HepG2 (cell line): ENCODE measurements around the gene QRFP. TPM values are rescaled to one million over a fixed set of nuclear protein-coding genes. Genes with fewer than 3 reads are reported as not detected.

Source experiments
- ATAC-seq: fragments of 200-7000 bp; cut with Tn5 transposase; 3 replicates; pipeline ENCODE4 v1.9.1; 2020; ENCODE audit warnings: mild to moderate bottlenecking, moderate library complexity
- BruUV-seq: library from RNA; stranded (reverse); fragments of 400-500 nt; replicated peaks from 2 replicates; lab custom pipeline; 2021; lab: Mats Ljungman, UMichigan
- CTCF ChIA-PET: fragments of 300-600 bp; formaldehyde crosslinking; extraction: SDS; loops from one replicate; lab custom pipeline; 2021; ENCODE audit warnings: low total read pairs, inconsistent platforms, low intra/inter-chr PET ratio; lab: Yijun Ruan, JAX
- POLR2A ChIA-PET: fragments of 350-600 bp; sonication (Branson Sonifier 250); formaldehyde crosslinking; loops from one replicate; lab custom pipeline; 2020; ENCODE audit warnings: antibody characterized with exemption, inconsistent platforms; lab: Yijun Ruan, JAX
- DNase-seq: peaks from one replicate; pipeline ENCODE4 v3.0.0-alpha.2; 2015; ENCODE audit warnings: low spot score
- FAIRE-seq: peaks from 3 replicates; lab custom pipeline; 2011; peaks lifted over from hg19 to GRCh38; lab: Jason Lieb, UNC
- H2AFZ ChIP-seq: one replicate; pipeline ENCODE4 v1.6.1; 2011; ENCODE audit warnings: low read length, inconsistent platforms
- H3K27ac ChIP-seq: fragments of 300-600 bp; 3 replicates; pipeline ENCODE4 v1.8.0; 2011; ENCODE audit warnings: mixed run types, mild to moderate bottlenecking, mixed read lengths, low read length, inconsistent platforms; ENCODE audit not compliant: insufficient read depth; ENCODE audit errors: extremely low read length
- H3K27me3 ChIP-seq, 2 experiments: fragments of 200-600 bp in 1 of 2; 2 replicates in 1 of 2; 3 replicates in 1 of 2; pipeline versions ENCODE4 v1.6.0 to v1.8.0; 2011; ENCODE audit warnings: low read length in 2 of 2, mild to moderate bottlenecking in 2 of 2, moderate library complexity in 2 of 2, inconsistent platforms in 1 of 2; ENCODE audit not compliant: insufficient read depth in 2 of 2, control insufficient read depth in 1 of 2
- H3K36me3 ChIP-seq, 2 experiments: fragments of 200-600 bp in 1 of 2; replicated peaks in 1 of 2; 2 replicates in 1 of 2; 3 replicates in 1 of 2; pipeline versions ENCODE4 v1.5.1 to v1.8.0; 2011; ENCODE audit warnings: low read length in 2 of 2, inconsistent platforms in 1 of 2; ENCODE audit not compliant: insufficient read depth in 2 of 2, control insufficient read depth in 1 of 2
- H3K4me1 ChIP-seq: 2 replicates; pipeline ENCODE4 v1.5.1; 2012; ENCODE audit warnings: low read length, inconsistent platforms; ENCODE audit not compliant: insufficient read depth
- H3K4me2 ChIP-seq: 2 replicates; pipeline ENCODE4 v1.6.0; 2011; ENCODE audit warnings: low read depth, low read length, inconsistent platforms
- H3K4me3 ChIP-seq, 3 experiments: fragments of 200-600 bp in 1 of 3; sonication (generic), shearing (Covaris generic) in 1 of 3; replicated peaks in 1 of 3; 2 replicates each; pipeline ENCODE4 v1.5.1; 2011 to 2016; ENCODE audit warnings: low read length in 3 of 3, inconsistent platforms in 2 of 3, low read depth in 2 of 3, mild to moderate bottlenecking in 2 of 3, control low read depth in 1 of 3, mixed read lengths in 1 of 3; ENCODE audit not compliant: insufficient read depth in 1 of 3
- H3K79me2 ChIP-seq: one replicate; pipeline ENCODE4 v1.6.1; 2011; ENCODE audit warnings: low read length, inconsistent platforms; ENCODE audit not compliant: insufficient read depth
- H3K9ac ChIP-seq: 2 replicates; pipeline ENCODE4 v1.6.0; 2011; ENCODE audit warnings: mild to moderate bottlenecking, low read depth, low read length, inconsistent platforms; ENCODE audit not compliant: insufficient read depth
- H3K9me3 ChIP-seq: 2 replicates; pipeline ENCODE4 v1.5.1; 2012; ENCODE audit warnings: mild to moderate bottlenecking, low read length
- H4K20me1 ChIP-seq: 2 replicates; pipeline ENCODE4 v1.6.0; 2011; ENCODE audit warnings: inconsistent platforms, mild to moderate bottlenecking, low read length, moderate library complexity; ENCODE audit not compliant: insufficient read depth
- AKNA ChIP-seq: sonication (generic); formaldehyde crosslinking; IDR thresholded peaks from 2 replicates; pipeline ENCODE4 v1.4.0; 2020; ENCODE audit warnings: missing genetic modification reagents, borderline replicate concordance
- ELK4 ChIP-seq: sonication (generic); formaldehyde crosslinking; IDR thresholded peaks from 2 replicates; pipeline ENCODE4 v1.9.0; 2021; ENCODE audit warnings: missing genetic modification reagents, borderline replicate concordance
- GPBP1L1 ChIP-seq: sonication (generic); formaldehyde crosslinking; IDR thresholded peaks from 2 replicates; pipeline ENCODE4 v1.5.0; 2020; ENCODE audit warnings: mild to moderate bottlenecking, missing genetic modification reagents
- HNRNPH1 ChIP-seq: fragments of 200-400 bp; formaldehyde crosslinking; optimal IDR thresholded peaks from 2 replicates; pipeline ENCODE3; 2017; ENCODE audit warnings: mild to moderate bottlenecking, low read depth, low read length
- IRX3 ChIP-seq: sonication (generic); formaldehyde crosslinking; IDR thresholded peaks from 2 replicates; pipeline ENCODE4 v1.8.1; 2023; ENCODE audit warnings: mild to moderate bottlenecking, low read depth, missing genetic modification reagents, borderline replicate concordance
- ISL2 ChIP-seq: sonication (generic); formaldehyde crosslinking; IDR thresholded peaks from 2 replicates; pipeline ENCODE4 v1.5.0; 2020; ENCODE audit warnings: missing genetic modification reagents
- MBD4 ChIP-seq: IDR thresholded peaks from 2 replicates; pipeline ENCODE4 v1.6.1; 2012; ENCODE audit warnings: low read length, inconsistent platforms, borderline replicate concordance
- RARG ChIP-seq: sonication (generic); formaldehyde crosslinking; IDR thresholded peaks from 2 replicates; pipeline ENCODE4 v1.4.0; 2020; ENCODE audit warnings: low read depth, mild to moderate bottlenecking, missing genetic modification reagents
- RNF2 ChIP-seq: fragments of 450-650 bp; conservative IDR thresholded peaks from 2 replicates; pipeline ENCODE4 v1.6.1; 2016; ENCODE audit warnings: low read depth
- TMF1 ChIP-seq: sonication (generic); formaldehyde crosslinking; IDR thresholded peaks from 2 replicates; pipeline ENCODE4 v1.8.1; 2022; ENCODE audit warnings: low read depth, missing genetic modification reagents
- ZFYVE20 ChIP-seq: sonication (generic); formaldehyde crosslinking; IDR thresholded peaks from 2 replicates; pipeline ENCODE4 v1.8.0; 2023; ENCODE audit warnings: low read depth, mild to moderate bottlenecking, moderate library complexity, missing genetic modification reagents, borderline replicate concordance
- ZNF335 ChIP-seq: sonication (generic); formaldehyde crosslinking; IDR thresholded peaks from 2 replicates; pipeline ENCODE4 v1.4.0; 2020; ENCODE audit warnings: missing genetic modification reagents
- WGBS: methylation state at CpG from one replicate; pipeline ENCODE4 v1.1.6; 2017; ENCODE audit warnings: low lambda C conversion rate; 5-methylcytosine and 5-hydroxymethylcytosine counted together
- in situ Hi-C: cut with HindIII; loops from 2 replicates; pipeline ENCODE4 v1.10.0; 2017; ENCODE audit warnings: low pct_unique_long_range_greater_than_20kb; ENCODE audit not compliant: extremely low pct_ligation_motif_present
- intact Hi-C: fragments of 100-400 bp; cut with micrococcal nuclease; formaldehyde crosslinking; loops from one replicate; pipeline ENCODE4 v1.10.0; 2022; ENCODE audit not compliant: unreplicated experiment
- polyA plus RNA-seq, 8 experiments: library from polyadenylated mRNA; depleted of rRNA in 3 of 8; stranded (reverse) in 7 of 8; unstranded in 1 of 8; fragments of >200 nt; fragmentation: Illumina TruSeq in 4 of 8; extraction: Trizol in 4 of 8; gene quantifications; 2 replicates each; pipeline versions ENCODE4 v1.2.1 to v1.2.3, GENCODE V29; 2011 to 2016; ENCODE audit warnings: low read depth in 4 of 8, missing spikeins in 1 of 8, mixed read lengths in 1 of 8; ENCODE audit not compliant: insufficient read depth in 1 of 8
- total RNA-seq, 5 experiments: library from RNA; depleted of rRNA; stranded (reverse); fragments of >200 nt; fragmentation: Illumina TruSeq; extraction: Trizol; gene quantifications; 2 replicates each; pipeline ENCODE4 v1.2.3, GENCODE V29; 2016; ENCODE audit warnings: low read depth in 1 of 5

QRFP gene
- total and polyA plus RNA-seq, 2 of the 13 experiments (the other 11 are each of a cell fraction or from before 2014, with no cell fraction given), result not detected

DNA sequence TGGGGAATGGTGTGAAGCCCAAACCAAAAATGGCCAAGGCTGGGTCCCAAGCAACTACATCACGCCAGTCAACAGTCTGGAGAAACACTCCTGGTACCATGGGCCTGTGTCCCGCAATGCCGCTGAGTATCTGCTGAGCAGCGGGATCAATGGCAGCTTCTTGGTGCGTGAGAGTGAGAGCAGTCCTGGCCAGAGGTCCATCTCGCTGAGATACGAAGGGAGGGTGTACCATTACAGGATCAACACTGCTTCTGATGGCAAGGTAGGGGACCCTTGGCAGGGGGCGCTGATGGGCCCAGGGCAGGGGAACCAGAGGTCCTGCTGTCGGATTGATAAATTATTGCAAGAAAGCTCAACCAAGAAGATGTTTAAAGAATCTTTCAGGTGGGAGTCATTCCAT lies 41.8 kb downstream of the QRFP start:
- H3K4me1 ChIP-seq, result no peaks in the 10 kb centered on the region
- DNase-seq (no peak), ATAC-seq (no peak), FAIRE-seq (no peak)
- H3K36me3 ChIP-seq, result peaks cover 16 to 69% of the 10 kb centered on the region in 2 experiments
- no peak for TF ChIP-seq GPBP1L1 (CRISPR knock-in tag)
- TF ChIP-seq MBD4, result no peak
- TF ChIP-seq ISL2 (CRISPR knock-in tag), result no peak
- 97% methylated on average over 7 of the region's 9 CpGs for WGBS
- no peaks in the 10 kb centered on the region for H3K9me3 ChIP-seq
- POLR2A ChIA-PET, result no interaction called here
- H3K4me2 ChIP-seq, result no peak overlapping the region
- intact Hi-C loops (no loop called here), in situ Hi-C loops (no loop called here)
- no peak overlapping the region for H3K4me3 ChIP-seq
- no peak overlapping the region for H3K9ac ChIP-seq
- CTCF ChIA-PET, result no interaction called here
- H3K27me3 ChIP-seq, result no peaks in the 10 kb centered on the region
- H4K20me1 ChIP-seq, result peaks cover 4% of the 10 kb centered on the region; the same call in 1 of the 2 replicates
- peaks cover 17% of the 10 kb centered on the region for H3K79me2 ChIP-seq
- no peak overlapping the region for H3K27ac ChIP-seq
- no TSS peak for BruUV-seq
- H2AFZ ChIP-seq, result no peak overlapping the region

- ChIA-PET POLR2A (no interaction called here), CTCF (no interaction called here)
- peaks cover 15 to 65% of the 10 kb centered on the region in 2 experiments for H3K36me3 ChIP-seq
- no peaks in the 10 kb centered on the region for H3K27me3 ChIP-seq
- no peak overlapping the region for H3K4me3 ChIP-seq
- in situ Hi-C loops (no loop called here), intact Hi-C loops (no loop called here)
- BruUV-seq, result no TSS peak
- no peak overlapping the region for H3K4me2 ChIP-seq
- H3K9ac ChIP-seq, result no peak overlapping the region
- DNase-seq, result no peak
- FAIRE-seq, result no peak
- no peaks in the 10 kb centered on the region for H3K9me3 ChIP-seq
- WGBS, result 97% methylated on average over 8 of the region's 8 CpGs
- no peak overlapping the region for H2AFZ ChIP-seq
- no peak for ATAC-seq
- no peaks in the 10 kb centered on the region for H3K4me1 ChIP-seq
- H4K20me1 ChIP-seq, result peaks cover 4% of the 10 kb centered on the region; the same call in 1 of the 2 replicates
- peaks cover 24% of the 10 kb centered on the region for H3K79me2 ChIP-seq
- no peak overlapping the region for H3K27ac ChIP-seq
- no peak for TF ChIP-seq ZNF335
- no peak for TF ChIP-seq TMF1 (CRISPR knock-in tag)
- TF ChIP-seq HNRNPH1, result no peak
- TF ChIP-seq RARG (CRISPR knock-in tag), result no peak
- TF ChIP-seq IRX3 (CRISPR knock-in tag), result no peak
- no peak for TF ChIP-seq ELK4
- TF ChIP-seq RNF2, result no peak
- TF ChIP-seq ZFYVE20 (CRISPR knock-in tag), result no peak
- no peak for TF ChIP-seq AKNA
These were observed 42.5 kb downstream of the QRFP start for GRCh38 chr9:130854092-130854491.
